Stimulated activated CD8-positive, alpha-beta memory T cell treated with anti-CD3 and anti-CD28 coated beads, Interleukin-4, amount 100 ng/mL, for 1 hour (primary cell): ENCODE data around the gene ABI3BP.

ENCODE experiments used
- DNase-seq, 2 donors: peaks; one replicate each; pipeline ENCODE4 v3.0.0-alpha.2; 2020; ENCODE audit warnings: low read depth in 2 of 2, low spot score in 1 of 2

The ABI3BP gene

DNA sequence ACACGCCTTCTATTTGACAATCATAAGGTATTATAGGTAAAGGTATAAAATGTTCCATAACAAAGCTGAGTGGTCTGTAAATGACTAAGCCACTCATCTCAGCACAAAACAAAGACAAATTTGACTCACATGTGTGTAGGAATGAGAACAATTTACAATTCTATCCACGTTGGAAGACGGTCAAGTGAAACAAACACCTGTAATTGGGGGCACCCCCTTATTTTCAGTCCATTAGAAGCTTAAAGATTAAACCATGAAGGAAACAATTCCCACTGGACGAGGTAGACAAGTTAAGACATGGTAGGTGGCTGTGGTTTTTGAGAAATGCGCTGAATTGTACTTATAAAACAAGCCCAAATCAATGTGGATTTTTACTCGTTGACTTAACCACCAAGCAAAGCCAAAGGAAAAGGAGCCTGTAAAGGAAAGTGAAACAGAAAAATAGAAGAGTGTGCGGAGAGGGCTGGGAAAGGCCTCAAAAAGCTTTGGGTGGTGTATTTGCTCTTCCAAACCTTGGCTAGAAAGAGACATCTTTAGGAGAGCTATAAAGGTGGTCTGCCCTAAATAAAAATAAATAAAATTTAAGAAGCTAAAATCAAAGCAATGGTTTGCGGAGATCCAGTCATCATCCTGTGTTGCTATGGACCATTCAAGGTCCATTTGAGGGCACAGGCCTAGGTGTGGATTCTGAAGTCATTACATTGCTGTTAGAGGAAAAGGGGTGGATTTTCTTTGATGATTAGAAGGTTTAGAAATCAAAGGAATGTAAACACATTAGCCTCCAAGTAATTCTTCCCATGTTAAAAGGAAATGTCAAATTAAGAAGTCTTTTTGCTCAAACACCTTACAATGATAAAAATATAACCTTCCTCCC lies 148.9 kb downstream of the ABI3BP start:
- no peak for DNase-seq

DNA sequence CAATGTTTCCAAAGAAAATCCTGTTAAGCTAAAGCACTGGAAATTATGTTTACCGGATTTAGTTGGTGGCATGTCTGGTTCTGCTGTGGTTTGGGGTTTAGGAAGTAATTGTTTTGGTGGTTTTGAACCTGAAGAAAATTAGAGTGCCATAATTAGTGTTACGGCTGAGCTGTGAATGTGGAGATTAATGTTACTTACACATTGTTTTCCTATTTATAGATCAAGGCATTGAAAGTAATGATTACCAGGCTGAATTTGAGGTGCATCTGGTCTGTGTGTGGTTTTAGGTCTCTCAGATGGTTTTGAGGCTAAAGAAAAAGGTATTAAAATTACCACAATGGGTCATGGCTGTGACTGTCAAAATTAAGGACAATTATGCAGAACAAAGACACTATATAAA lies 155.1 kb downstream of the ABI3BP start:
- DNase-seq: no peak

DNA sequence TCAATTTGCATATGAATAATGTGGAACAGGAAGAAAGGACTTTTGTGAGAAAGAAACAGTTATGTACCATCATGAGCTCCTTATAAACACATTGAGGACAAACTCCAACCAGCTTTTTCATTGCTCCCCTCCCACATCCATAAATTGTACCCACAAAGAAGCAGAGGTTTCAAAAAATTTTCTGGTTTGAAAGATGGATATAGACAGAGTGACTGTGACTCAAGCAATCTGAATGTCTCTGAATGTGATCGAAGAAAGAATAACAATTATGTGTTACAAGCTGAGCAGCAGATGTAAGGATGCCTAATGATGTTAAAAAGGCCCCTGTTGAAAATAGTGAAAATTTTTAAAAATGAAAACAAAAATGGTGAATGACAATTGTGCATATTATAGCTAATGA lies 156.6 kb downstream of the ABI3BP start:
- DNase-seq: no peak

DNA sequence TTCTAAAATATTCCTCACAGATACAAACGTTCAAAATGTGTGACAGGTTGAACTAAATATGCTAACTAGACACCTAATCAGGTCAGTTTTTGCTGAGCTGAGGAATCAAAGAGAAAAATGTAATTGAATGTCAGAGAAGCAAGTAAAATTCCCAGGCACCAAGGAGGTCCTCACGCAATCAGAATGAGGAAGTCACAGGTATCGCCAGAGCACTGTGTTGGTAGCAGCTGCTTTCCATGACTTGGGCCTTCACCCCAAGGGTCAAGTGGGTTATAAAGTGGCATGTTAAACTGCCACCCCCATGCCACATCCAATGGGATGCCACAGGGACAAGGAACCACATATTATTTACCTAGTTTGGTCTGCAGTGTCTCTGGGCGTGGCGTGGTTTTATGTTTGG lies 158.9 kb downstream of the ABI3BP start:
- DNase-seq: no peak

DNA sequence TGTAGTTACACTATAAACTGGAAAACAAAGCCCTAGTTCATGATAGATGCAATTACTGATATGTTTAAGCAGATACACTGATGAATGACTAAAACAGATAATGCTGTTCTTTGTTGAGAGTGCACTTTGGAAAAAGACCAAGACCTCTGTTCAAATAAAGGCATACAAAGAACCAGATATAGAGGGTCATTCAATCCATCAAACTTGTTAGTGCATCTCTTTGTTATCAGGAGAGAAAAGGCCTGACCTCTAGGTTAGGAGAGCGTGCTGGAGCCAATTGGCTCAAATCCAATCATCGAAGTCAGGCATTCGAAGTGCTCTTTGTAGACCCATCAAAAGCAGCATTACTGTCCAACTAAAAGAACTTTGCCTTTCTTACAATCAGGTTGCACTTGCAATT lies 159.7 kb downstream of the ABI3BP start:
- no peak for DNase-seq

DNA sequence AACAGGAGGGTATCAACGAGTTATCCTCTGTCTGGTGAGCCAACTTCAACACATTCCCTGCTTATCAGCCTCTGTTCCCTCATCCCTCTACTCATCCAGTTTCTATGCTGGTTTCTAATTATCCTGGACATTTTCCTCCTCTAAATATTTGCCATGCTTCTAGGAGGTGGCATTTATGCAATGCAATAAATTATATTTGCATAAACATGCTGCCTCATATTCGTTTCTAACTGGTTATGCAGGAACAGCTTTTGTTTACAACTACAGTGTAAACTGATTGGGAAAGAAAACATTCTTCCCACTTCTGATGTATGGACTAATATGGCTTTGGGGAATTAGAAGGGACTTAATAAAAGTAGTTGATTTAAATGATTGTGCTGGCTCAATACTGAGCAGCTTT lies 161.6 kb downstream of the ABI3BP start:
- DNase-seq: no peak

DNA sequence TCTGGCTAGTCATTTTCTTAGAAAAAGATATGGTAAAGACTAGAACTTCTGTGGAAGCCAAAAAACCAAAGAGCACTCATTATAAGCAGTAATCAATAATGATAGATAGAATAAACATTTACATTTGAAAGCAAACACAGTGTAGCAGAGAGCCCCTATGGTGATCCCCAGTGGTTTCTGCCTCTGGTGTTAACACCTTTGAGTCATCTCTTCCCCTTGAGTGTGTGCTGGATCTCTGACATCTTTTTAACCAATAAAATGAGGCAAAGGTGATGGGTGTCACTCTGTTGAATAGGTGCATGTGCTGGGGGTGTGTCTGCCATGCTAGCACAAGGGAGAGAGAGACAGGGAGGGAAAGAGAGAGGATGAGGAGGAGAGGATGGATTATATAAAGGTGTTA lies 162.3 kb downstream of the ABI3BP start:
- DNase-seq: no peak

DNA sequence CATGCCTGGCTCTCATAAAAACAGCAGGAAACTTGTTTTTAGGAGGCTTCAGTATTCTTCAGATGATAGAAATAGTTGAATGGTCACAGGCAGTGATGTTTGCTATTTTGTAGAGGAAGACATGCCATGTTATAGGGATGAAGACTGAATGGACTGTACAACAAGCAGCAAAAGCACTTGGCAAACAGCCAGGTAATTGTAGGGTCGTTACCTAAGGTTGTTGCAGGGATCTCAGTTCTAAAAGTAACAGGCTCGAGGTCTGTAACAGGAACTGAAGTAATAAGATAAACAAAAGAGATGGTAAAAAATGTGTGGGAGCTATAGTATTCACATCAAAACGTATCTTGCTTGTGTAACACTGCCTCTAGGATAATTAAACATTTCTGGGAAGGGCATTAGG lies 167.6 kb downstream of the ABI3BP start:
- DNase-seq: no peak

DNA sequence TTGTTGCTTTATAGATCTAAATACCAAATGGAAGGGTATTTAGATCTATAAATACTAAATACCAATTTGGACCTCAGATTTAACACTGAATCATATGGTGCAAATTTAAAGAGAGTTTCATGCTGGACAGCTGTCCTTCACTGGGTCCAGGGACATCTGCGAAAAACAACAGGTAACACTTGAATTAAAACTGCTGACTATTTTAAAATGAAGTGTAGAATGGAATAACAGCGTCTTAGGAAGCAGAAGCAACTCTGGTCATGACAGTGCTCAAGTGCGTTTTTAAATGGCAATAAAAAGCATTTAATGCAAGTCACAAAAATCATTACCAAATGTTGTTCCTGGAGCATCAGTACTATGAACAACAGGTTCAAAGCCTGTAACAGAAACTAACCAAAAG lies 177.6 kb downstream of the ABI3BP start:
- no peak for DNase-seq

DNA sequence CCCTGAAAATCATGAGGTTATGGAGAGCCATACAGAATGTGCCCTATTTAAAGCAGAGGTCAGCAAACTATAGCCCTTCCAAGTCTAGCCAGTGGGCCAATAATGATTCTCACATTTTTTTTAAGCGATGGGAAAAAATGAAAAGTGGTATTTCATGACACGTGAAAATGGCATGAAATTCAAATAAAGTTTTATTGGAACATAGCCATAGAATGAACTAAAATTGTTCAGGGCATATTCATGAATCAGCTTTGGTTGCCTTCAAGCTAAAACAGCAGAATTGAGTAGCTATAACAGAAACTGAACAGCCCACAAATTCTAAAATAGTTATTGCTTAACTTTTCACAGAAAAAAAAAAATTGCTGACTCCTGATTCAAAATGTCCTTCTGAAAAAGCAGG lies 179.4 kb downstream of the ABI3BP start:
- no peak for DNase-seq

DNA sequence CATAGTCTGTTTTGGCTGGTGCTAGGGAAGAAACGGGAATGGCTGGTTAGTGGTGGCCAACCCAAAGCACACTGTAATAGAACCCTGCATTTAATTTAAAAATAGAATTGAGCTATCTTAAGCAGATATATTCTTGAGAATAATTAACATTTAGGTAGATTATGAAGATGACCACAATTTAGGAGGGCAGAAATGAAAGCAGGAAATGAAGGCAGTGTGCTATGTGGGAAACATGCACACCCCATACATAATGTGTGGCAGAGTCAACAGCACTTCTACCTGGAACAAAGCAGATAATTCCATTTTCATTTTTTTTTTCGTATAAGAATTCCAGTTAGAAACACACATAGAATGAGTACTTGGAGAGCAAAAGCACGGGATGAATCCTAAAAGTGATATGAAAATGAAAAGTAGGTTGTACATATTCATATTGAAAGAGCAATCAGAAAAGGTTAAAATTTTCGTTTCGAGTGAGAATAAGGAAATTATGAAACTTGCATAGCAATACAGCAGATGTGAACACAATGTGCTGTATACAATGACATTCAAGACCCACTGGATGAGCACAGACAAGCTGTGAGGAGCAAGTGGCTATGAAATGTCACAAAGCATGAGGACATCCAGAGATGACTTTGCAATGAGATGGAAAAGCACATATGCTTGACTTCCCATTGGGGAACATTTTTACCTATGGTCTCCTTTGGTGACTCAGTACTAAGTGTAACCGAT lies 181.3 kb downstream of the ABI3BP start:
- DNase-seq: no peak

DNA sequence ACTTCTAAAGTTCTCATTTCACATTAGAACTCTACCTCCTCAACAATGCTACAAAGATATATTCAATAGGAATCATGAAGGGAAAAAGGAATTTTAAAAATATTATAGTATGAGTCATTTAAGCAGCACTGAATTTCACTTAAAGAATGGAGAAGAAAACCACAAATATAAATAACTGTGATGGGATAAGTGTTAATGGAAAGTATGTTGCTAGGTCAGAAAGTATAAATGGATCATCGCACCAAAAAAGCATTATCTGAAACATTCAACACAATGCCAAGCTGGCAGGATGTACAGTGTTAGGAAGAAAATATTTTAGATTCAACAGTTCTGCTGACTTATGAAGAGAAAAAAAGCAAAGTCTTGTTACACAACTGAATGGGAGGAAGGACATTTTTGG lies 182.6 kb downstream of the ABI3BP start:
- no peak for DNase-seq

DNA sequence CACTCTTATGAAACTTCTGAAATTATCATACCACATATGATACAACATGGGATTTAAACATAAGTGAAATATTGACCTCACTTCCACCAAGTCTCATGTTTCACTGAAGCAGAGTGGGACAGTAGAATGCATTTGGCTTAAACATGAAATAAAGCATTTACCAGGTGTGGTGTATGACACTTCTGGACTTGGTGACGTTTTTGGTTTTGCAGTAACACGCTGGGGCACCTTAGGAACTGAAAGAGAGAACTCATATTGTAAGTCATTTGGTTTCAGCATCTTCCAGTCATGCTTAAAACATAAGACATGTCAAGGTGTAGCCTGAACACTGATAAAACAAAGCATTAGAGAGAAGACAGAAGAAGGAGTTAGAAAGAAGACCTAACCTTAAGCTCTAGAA lies 188.6 kb downstream of the ABI3BP start:
- DNase-seq: no peak

DNA sequence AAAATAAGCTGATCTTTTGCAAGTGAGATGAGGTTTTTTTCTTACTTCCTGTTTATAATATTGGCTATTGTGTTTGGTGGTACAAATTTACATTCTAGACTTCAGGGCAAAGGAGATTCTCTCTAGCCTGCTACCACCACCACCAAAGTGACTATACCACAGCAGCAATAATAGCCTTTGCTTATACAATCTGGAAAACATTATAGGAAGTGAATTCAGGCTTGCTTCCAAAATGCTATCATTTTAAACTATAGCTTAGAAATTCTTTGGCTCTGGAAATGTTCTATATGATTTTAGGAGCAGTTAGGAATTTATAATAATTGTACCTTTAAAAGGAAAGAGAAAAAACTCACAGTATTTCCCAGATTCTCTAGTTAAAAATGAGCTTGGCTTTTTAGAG lies 189.5 kb downstream of the ABI3BP start:
- no peak for DNase-seq

DNA sequence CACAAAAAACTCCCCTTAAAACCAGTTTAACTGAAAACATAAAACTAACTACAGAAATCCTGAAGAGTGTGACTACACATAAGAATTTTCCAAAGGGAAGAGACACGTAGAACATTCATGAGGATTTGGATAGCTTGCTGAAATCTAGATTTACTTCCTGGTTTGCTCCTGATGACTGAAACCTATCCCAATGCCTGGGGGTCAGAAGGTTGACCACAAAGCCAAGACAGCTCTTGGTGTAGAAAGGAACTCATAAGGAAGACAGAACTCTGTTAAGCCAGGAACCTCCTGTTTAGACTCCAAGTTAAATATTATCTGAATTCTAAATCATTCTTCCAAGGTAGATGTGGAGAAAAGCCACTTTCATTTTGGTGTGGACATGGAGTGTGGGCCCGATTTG lies 191.1 kb downstream of the ABI3BP start:
- DNase-seq: no peak

DNA sequence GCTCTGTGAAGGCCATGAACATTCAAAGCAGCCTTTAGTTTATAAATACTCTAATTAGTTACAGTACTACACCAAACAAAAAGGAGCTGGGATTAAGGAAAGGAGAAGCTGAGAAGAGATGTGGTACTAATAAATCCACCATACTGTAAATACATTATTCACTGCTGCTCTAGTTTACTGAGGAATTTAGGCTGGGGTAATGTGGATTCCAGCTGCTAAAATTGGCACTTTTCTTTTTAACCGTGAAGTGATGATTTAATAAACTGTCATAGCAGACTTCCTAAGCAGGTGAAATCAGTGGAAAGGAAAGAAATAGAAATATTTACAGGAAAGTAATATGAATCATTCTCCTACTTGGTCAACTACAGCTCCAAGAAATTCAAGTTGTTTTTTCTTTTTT lies 195.2 kb downstream of the ABI3BP start:
- no peak for DNase-seq

DNA sequence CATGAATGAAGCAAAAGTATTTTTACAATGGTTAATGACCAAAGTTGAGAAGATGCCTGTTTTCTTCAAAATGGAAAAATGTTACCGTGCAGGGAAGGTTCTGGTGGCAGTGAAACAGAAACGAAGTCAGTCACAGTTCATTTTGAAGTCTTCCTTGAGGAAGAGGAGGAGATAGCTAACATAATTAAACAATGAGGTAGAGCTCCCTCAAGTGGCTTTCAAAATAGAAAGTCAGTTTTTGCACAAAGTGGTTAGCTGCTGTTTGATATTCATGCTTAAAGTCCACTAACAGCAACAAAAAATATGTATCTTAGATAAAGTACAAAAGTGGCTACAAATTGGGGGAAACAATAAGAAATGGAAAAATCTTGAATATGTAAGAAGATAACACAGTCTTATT lies 196.7 kb downstream of the ABI3BP start:
- DNase-seq: no peak

DNA sequence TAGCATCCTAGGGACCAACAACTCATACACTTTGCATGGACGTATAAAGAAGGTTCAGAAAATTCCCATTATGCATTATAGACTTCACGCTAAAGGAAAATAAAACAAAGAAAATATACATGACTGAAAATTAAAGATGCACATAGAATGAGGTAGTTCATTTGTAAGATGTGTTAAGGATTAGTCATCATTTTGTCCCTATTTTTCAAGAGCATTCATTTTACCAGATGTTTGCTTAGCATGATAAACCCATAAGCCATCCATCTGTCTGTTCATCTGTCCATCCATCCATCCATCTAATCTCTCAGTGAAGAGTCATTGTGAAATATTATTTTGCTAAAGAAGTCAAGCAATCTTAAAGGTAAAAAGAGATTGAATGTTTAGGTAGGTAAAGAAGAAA lies 203.6 kb downstream of the ABI3BP start:
- DNase-seq: no peak

DNA sequence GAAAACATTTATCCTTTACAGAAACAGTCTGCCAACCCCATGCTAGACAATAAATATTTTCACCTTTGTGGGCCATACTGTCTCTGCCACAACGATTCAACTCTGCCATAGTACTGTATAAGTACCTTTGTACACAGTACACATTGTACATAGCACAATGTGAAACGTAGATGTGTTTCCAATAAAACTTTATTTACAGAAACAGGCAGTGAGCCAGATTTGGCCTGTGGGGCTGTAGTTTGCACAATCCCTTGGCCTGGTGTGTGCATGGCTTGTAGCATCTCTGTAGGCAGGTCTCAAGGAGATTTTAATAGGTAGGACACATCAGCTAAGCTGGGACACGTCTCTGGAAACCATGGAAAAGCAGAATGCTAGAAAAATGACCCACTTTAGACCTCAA lies 209.6 kb downstream of the ABI3BP start:
- no peak for DNase-seq

DNA sequence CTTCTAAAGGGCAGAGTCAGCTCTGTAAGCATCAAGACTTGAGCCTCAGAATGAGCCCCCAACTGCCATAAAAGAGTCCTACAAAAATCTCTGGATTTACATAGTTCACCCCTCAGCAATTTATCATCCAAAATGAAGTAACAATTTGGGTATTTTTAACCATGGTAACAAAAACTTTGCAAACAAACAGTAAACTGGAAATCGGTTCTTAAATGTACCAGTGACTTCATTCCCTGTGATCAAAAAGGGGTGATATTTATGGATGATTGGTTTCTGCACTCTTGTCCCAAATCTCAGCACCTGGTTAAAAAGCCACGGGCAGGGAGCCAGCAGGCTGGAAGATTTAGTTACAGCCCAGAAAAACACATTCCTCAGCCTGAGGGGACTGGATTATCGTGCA lies 210.3 kb downstream of the ABI3BP start:
- no peak for DNase-seq

DNA sequence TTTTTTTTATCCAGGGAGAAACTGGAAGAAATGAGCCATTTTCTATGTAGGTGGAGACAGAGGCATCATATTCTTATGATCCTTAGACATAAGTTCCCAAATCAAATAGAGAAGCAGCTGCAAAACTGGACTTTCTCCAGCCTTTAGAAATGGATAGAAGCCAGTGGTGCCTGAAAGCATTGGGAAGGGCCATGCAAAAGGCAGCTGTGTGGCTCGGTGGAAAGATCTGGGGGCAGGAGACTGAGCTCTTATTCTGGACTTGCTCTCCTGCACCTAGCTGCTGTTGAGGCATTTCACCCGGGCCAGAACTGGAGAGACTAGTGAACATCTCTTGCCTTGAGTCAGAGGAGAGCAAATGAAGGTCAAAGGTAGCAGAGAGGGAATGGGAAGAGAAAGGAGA lies 210.9 kb downstream of the ABI3BP start:
- DNase-seq: no peak

DNA sequence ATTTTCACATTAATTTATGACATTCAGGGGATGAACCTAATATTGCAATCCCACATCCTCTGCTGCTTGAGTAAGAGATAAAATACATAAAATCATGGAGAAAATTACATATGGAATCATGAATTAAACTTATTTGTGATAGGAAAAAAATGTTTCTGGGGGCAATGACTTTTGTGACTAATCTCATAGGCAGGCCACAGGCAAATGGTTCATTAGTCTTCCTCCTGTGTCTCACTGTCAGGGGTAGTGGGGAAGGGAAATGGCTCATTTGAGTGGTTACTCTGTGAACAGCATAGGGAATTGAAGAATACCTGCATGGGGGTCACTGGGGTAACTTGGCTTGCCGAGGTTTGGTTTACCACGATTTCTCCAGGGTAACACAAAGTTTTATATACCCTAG lies 211.9 kb downstream of the ABI3BP start:
- DNase-seq: no peak
